Skeletal muscle cell (primary cell): ENCODE results near the gene FGF14.
A peak's percentile ranks its signal among the peaks of the same experiment; 100 is the strongest.

Experiments used
- DNase-seq: peaks from one replicate; pipeline ENCODE4 v3.0.0-alpha.2; 2010; ENCODE audit warnings: low read depth
- H3K4me3 ChIP-seq: 2 replicates; pipeline ENCODE4 v1.5.1; 2011; ENCODE audit warnings: low read depth, mild to moderate bottlenecking, control low read depth, low read length, moderate library complexity

FGF14 gene

DNA sequence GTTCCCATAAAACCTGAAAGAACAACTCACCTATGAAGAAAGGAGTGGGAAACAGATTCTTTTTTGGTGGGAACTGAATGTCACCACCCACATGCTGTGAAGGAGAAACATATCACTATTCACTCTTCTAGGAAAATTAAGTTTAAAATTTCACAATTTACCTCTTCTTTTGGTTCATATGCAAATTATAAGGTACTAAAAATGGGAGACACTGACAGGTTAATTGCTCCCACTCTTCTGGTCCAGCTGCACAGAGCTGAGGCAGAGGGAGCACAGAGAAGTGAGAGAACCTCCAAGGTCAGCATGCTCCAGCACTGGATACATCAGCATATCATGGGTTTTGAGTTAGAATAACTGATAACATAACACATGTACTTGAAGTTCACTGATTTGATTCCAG lies 186.9 kb downstream of the FGF14 start:
- no peak overlapping the region for H3K4me3 ChIP-seq
- no peak for DNase-seq

DNA sequence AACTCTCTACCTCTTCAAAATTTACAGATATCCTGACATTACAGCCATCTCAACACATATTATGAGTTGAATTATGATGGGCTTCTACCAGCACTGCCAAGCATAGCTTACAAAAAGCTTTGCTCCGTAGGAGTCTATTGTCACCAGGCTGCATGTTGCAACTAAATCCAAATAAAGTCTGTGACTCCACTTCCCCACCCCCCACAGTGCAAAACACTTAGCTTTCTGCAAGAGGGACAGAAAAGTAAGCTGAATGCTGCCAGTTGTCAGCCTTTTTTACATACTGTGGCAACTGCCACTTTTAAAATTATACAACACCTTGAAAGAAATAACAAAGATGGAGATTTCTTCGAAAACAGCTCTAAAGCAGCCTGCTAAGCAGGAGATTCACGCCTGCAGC lies 189.1 kb downstream of the FGF14 start:
- H3K4me3 ChIP-seq = no peak overlapping the region
- DNase-seq = no peak

DNA sequence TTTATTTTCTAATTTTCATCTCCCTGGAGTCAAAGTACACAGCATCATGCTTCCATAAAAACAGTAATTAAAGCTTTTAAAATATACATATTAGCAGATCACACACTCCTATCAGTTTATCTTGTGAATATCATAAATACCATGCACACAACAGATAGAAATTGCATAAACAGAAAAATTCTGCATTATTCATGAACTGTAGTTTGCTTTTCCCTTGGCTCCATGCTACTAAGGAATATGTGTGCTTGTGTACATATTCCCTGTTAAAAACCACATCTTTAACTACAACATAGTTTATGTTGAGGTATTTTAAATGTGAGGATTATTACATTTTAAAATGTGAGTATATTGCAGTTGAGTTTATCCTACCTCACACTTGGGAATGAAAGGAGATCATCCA lies 193.5 kb downstream of the FGF14 start:
- no peak overlapping the region for H3K4me3 ChIP-seq
- DNase-seq = no peak

DNA sequence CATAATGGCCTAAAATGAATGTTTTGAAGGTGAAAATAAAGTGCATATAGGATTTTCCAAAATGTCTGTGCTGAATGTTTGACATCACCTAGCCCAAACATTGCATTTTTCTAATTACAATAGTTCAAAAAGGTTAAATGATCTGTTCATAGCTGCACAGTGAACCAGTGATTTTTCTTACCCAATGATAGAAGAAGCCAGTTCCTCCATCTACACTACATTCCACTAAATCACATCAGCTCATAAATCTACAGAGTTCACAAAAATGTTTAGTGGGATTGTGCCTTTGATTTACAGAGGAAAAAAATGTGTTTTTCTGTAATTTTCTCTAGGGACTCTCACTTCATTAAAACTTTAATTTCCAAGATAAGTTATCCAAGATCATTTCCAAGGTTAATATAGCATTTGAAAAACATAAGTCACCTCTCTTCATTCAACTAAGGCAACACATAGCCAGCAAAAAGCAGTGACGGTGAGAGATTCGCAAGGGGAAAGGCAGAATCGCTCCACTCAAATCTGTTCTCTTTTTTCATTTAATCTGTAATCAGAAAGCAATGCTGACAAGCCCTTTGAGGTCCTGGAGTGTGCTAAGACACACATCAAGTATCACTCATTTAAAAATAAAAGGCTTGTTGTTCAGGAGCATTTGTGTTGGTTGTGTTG lies 194.0 kb downstream of the FGF14 start:
- DNase-seq = no peak
- no peak overlapping the region for H3K4me3 ChIP-seq

DNA sequence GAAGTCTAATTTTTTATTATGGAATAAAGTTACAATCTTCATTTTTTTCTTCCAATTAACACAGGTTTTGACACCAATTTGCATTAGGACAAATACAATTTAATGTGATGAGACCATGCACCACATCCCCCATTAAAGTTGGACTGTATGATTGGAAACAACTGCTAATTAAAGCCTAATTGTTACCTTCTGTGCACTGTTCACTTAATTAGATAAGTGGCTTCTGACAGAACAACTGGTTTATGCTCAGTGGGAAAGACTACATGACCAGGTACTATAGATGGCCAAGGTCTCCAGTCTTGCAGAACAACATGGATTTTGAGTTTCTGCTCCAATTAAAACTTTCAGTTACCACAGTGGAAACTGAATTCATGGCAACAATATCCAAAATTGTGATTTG lies 198.1 kb downstream of the FGF14 start:
- no peak for DNase-seq

DNA sequence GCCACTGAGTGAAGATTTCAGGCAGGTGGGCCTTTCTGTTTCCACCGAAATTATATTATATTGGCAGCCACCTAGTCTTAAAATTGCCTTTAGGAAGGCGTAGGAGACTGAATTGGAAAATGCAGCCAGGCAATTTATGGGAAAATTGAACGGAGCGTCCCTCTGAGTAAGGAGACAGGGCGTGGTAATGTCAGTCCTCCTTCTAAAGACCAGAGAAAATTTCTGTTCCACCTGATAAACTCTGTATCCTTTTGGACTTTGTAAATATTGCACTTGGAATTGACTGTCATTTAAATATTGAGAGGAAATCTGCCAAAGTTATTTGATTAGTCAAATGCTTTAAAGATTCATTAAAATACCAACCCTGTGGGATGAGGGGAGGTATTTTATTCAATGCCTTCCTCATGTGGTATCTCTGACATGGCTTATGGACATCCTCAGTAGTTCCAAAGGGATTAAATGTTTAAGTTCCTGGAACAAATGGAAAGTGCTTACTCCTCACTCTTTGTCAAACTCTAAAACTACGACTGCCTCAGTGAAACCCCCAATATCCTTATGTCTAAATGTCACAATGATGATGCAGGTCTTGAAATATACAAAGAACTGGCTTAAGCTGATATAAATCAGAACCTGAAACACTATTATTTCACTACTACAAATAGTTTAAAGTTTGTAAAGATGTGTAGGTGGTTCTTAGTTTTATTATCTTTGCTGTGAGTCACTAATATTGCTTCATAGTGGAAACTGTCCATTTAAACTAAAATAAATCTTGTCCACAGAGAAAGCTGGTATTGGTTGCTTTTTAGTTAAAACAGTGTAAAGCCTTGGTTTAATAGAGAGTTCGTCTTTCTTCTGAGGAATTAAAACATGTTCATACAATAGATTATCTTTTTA lies 203.2 kb downstream of the FGF14 start:
- H3K4me3 ChIP-seq = no peak overlapping the region
- DNase-seq = peak; percentile 48

More for the DNA sequence above, 198.1 kb downstream of the FGF14 start:
- no peak overlapping the region for H3K4me3 ChIP-seq

DNA sequence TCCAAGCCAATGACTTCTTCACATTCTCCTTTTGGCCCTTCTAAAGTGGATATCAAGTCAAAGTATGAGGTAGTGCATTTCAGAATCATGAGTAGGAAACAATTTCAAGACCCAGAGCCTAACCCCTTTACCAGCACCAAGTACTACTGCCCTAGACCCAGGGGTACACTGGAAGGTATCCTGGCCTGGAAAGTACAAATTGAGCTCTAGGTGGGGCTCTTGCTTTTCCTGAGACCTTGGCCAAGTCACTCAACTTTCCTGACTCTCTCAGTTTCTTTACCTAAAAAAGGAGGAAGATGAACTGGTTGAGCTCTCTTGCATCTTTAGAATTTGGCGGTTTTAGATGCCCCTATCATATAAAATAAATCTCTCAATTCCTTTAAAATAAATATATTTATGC lies 204.7 kb downstream of the FGF14 start:
- H3K4me3 ChIP-seq = no peak overlapping the region
- DNase-seq = no peak

DNA sequence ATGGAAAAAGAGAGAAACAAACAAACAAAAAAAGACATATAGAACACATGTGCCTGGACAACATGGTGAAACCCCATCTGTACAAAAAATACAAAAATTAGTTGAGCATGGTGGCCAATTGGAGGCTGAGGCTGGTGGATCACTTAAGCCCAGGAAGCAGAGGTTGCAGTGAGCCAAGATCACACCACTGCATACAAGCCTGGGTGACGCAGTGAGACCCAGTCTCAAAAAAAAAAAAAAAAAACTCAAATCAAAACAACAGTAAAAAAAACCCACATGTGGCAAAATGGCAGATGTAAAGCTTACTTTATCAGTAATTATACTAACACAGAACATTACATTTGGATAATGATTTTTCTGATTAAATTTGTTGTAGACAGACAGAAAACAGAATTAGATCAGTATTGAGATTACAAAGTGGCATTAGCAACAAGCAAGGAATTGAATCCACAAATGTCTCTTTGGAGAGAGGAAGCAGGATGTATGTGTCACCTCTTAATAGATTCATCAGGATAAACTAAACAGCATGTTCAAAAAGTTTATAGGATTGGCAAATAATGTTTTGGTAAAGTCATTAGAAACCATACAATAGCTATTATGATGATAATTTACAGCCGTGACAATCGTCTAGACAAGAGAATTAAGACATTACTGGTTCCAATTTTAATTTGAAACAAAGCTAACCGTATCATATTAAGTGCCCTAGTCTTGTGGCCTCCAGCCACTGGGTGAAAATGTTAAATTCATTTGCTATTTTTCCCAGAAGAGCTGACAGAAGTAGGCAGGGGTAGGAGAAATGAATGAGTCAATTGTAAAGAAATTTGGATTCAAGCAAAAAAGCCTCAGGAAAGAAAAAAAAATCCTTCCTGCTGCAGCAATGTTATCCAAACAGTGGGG lies 206.0 kb downstream of the FGF14 start:
- H3K4me3 ChIP-seq = no peak overlapping the region
- DNase-seq = no peak

DNA sequence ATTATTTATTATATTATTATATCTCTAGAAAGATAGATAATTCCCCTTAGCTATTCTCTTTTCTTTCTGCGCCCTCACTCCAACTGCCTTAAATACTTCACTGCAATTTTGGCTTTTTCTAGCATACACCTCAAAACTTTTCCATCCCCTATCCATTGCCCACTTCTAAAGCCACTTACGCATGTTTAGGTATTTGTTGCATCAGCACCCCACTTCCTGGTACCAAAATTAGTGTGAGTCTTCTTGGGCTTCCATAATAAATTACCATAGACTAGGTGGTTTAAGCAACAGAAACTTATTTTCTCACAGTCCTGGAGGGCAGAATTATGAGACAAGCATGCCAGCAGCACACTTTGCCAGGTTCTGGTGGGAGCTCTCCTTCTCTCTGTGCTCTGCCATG lies 209.0 kb downstream of the FGF14 start:
- H3K4me3 ChIP-seq = no peak overlapping the region
- DNase-seq = no peak

DNA sequence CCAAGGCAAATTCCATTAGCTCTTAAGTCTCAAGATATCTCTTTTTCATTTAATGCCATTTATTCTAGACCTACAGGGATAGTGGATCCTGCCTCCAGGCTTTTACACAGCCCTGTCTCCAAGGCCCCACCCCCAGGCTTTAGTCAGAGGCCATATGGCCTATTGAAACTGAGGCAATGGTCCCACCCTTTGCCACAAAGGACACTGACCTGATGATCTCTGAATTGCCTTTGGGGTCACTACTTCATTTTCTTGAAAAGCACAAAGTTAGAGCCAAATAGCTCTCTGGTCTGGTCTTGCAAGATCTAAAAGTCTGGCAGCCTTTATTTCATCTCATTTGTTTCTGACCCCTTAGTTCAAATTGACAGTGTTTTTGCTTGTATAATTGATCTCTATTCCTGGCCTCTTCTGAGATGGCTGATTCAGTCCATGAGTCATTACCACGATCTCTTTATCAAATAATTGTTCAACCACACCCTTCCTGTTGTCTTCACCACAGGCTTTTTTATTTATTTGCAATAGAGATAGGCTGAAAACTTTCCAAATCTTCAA lies 209.8 kb downstream of the FGF14 start:
- no peak for DNase-seq
- no peak overlapping the region for H3K4me3 ChIP-seq

DNA sequence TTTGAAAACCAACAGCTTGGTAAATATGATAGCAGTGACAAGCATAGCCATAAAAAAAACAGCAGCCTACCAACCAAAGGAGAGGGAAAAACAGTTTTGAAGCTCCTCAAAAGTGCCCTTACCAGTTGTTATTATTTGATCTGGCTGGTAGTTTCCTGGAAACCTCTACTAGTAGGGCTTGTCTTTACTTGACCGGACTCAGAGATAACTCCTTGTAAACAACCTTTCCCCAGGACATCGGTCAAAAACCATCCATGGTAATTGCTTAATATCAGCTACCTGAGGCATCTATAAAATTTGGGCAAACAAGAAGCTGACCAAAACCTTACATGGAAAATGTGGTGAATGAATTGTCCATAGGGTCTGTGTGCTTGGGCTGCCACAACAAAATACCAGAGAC lies 210.9 kb downstream of the FGF14 start:
- no peak overlapping the region for H3K4me3 ChIP-seq
- no peak for DNase-seq

DNA sequence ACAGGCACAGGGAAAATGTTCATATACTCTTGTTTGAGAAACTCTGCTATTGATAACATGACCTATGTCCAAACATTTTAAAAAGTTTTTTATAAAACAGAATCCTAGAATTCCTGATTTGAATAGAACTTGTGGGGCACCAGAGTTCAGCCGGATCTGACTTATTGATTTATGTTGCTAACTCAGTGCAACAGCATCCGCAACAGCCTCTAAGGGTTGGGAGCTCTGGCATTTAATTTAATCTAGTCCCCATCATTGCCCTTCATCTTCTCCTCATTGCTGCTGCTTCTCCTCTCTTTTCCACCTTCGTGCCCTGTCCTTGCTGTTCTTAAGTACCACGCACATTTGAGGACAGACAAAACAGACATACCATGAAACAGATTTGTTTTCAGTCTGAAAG lies 214.5 kb downstream of the FGF14 start:
- H3K4me3 ChIP-seq = no peak overlapping the region
- DNase-seq = no peak

DNA sequence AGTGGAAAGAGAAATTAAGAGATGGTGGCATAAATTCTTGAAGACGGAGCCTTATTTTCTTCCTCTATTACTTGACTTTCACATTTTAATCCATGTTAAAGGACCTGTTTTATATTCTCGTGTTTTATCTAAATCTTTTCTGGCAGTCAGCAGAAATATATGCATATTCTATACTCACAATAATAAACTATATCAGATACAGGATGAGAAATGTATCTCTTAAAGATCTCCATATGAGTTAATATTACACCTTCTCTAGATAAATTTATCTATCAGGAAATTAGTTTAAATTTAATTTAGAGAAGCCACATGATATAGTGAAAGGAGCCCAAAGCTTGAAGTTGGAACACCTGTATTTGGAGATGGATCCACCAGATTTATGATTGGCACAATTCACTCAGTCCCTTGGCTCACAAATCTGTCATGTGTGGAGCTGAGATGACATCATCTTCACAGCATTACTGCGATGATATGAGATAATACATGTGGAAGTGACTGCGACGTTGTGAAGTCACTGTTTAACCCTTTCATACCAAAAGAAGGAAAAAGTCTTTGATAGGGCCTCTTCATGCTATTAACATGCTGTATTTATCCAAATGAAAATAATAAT lies 216.4 kb downstream of the FGF14 start:
- no peak overlapping the region for H3K4me3 ChIP-seq
- no peak for DNase-seq

DNA sequence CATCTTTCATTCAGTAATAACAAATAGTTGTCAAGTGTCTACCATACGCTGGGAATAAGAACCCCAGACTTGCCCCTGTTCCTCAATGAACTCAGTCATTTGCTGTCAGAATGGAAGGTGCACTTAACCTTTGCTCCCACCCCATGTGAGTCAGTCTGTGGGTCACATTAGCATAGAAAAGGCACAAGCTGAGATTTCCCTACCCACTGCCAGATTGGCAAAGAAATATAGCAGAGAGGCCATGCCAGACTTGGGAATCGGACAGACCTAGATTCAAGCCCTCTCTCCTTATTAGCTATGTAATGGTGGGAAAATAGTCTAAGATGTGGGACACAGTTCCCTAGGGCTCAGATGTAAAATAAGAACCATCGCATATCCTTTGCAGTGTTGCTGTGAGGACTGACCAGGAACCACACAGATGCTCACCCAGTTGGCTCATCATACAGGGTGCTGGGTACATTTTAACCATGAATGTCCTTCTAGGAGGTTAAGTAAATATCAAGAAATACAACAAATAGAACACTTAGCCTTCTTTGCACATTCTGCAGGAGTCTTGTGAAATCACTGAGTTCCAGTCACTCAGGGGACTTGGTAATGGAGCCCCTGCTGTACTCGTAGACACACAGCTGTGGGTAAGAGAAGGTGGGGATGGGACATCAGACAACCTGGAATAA lies 218.2 kb downstream of the FGF14 start:
- DNase-seq = peak; percentile 55
- H3K4me3 ChIP-seq = no peak overlapping the region

DNA sequence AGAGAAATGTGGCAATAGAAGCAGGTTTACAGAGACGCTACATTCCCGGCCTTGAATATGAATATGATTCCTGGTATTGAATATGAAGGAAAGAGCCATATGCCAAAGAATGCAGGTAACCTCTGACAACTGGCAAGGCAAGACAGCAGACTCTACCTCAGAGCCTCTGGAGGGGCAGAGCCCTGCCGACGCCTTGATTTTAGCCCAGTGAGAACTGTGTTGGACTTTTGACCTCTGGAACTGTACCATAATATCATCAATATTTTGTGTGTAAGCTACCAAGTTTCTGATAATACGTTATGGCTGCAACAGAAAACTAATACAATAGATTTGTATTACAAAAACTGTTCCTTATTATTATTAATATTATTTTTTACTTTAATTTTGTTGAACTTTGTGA lies 219.7 kb downstream of the FGF14 start:
- no peak for DNase-seq
- H3K4me3 ChIP-seq = no peak overlapping the region

DNA sequence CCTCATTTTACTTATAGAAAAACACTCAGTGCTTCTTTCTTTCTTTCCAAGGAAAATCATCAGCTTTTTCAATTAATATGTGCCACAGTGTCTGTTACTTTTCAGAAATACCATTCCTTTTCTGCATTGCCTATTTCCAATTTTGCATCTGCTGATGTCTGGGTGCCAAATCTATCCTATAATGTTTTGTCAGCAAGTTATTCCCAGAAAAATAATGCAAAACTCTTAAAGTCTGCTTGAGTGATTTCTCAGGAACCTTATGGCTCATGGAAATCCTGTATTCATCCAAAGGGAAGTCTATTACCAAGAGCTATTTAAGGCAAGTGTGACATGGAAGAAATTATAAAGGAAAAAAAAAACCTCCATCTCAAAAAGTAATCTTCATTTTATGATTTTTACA lies 224.4 kb downstream of the FGF14 start:
- no peak for DNase-seq

DNA sequence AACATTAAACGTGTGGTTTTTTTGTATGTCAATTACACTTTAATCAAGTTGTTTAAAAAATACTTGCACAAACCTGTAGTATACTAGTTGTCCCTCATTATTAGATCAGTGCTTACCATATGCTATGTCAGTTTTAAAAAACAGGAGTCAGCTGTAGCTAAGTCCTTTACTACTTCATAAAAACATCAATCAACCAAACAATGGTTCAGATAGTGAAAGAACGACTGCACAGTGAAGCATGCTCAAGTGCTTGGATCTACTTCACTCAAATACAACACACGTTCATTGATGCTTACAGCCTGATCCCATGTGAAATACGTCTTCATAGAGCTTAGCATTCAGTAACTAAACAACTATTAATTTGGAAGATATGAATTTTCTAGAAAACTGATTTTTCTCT lies 225.0 kb downstream of the FGF14 start:
- H3K4me3 ChIP-seq = no peak overlapping the region
- no peak for DNase-seq

More for the DNA sequence above, 224.4 kb downstream of the FGF14 start:
- no peak overlapping the region for H3K4me3 ChIP-seq

DNA sequence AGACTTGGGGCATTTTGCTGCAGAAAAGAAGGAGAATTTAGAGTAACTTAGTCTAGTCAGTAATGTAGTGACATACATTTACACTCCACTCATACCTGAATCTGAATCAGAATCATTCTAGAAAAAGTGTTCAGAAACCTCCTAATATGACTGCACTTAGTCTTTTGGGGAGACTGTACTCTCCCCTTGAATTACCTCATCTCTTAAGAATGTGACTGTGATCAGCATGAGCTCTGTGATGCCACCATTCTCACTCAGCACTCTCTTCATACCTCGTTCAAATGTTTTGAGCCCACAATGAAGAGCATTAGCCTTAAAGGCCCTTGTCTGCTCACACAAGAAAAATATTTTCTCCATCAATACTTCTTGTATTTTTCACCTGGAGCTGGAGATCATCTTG lies 229.4 kb downstream of the FGF14 start:
- H3K4me3 ChIP-seq = no peak overlapping the region
- no peak for DNase-seq

DNA sequence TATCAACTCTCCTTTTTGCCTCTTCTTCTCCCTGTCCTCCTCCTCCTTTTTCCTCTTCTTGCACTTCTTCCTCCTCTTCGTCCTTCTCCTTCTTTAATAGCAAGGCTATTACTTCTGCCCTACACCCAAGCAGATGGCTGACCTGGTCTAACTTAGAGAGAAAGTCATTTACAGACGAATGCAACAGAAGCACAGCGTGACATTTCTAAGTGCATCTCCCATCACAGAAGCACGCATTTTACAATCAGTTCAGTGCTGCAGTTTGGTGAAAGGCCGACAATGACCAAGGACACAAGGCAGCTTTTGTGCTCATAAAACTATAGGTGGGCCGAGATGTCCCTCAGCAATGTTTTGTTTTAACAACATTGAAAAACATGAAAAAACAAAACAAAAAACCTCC lies 231.5 kb downstream of the FGF14 start:
- no peak for DNase-seq
- H3K4me3 ChIP-seq = no peak overlapping the region
